Uterus (tissue), 4 donors: Measurements from ENCODE around the gene MRM1. TPM values are rescaled to one million over a fixed set of nuclear protein-coding genes. Genes with fewer than 3 reads are reported as not detected.

ENCODE experiments used
- DNase-seq, 2 donors: peaks; one replicate each; pipeline ENCODE4 v3.0.0-alpha.2; 2019 to 2020
- H3K27ac ChIP-seq, 2 donors: fragments of 200-600 bp; sonication (generic); 1 replicate in 1 of 2; 2 replicates in 1 of 2; pipeline ENCODE4 v1.5.1; 2016 to 2018
- H3K27me3 ChIP-seq, 2 donors: fragments of 200-600 bp; sonication (generic); one replicate each; pipeline ENCODE4 v1.5.1; 2018 to 2019; ENCODE audit warnings: control low read depth in 1 of 2
- H3K36me3 ChIP-seq, 2 donors: fragments of 200-600 bp; sonication (generic); one replicate each; pipeline ENCODE4 v1.5.1; 2019; ENCODE audit warnings: control low read depth in 1 of 2
- H3K4me1 ChIP-seq, 2 donors: fragments of 200-600 bp; sonication (generic); one replicate each; pipeline ENCODE4 v1.5.1; 2018 to 2019; ENCODE audit warnings: control low read depth in 1 of 2
- H3K4me3 ChIP-seq, 2 donors: fragments of 200-600 bp; sonication (generic); 1 replicate in 1 of 2; 2 replicates in 1 of 2; pipeline ENCODE4 v1.5.1; 2018 to 2019; ENCODE audit warnings: mild to moderate bottlenecking in 1 of 2
- H3K9me3 ChIP-seq, 2 donors: fragments of 200-600 bp; sonication (generic); one replicate each; pipeline ENCODE4 v1.5.1; 2019; ENCODE audit warnings: control low read depth in 1 of 2
- CTCF ChIP-seq, 4 experiments: fragments of 200-600 bp in 2 of 4; fragments of 450-650 bp in 2 of 4; sonication (generic) in 2 of 4; IDR thresholded peaks; one replicate each; pipeline ENCODE4 v1.5.1; 2016 to 2019; ENCODE audit warnings: antibody characterized with exemption in 4 of 4, mild to moderate bottlenecking in 2 of 4, moderate library complexity in 1 of 4
- POLR2A ChIP-seq, 2 donors: fragments of 450-650 bp; IDR thresholded peaks; one replicate each; pipeline ENCODE4 v1.6.1; 2016; ENCODE audit warnings: antibody characterized with exemption in 2 of 2, mild to moderate bottlenecking in 1 of 2, moderate library complexity in 1 of 2
- intact Hi-C: fragments of 100-400 bp; cut with DNase I; formaldehyde crosslinking; loops from one replicate; pipeline ENCODE4 v1.15.1; 2023; ENCODE audit warnings: low total_unique reads
- total RNA-seq, 4 donors: library from RNA; depleted of rRNA in 3 of 4; stranded (reverse); fragments of >200 nt in 3 of 4; gene quantifications; one replicate each; pipeline versions ENCODE4 v1.1.0 to v1.2.4, GENCODE V29; 2014 to 2023
- donor health status: DM: yes; HTN: yes; CAD: no.

MRM1 gene
- total RNA-seq, 4 donors from 2014 or later, result 3.7 to 8.5 (median 4.6) TPM; not detected in 1

DNA sequence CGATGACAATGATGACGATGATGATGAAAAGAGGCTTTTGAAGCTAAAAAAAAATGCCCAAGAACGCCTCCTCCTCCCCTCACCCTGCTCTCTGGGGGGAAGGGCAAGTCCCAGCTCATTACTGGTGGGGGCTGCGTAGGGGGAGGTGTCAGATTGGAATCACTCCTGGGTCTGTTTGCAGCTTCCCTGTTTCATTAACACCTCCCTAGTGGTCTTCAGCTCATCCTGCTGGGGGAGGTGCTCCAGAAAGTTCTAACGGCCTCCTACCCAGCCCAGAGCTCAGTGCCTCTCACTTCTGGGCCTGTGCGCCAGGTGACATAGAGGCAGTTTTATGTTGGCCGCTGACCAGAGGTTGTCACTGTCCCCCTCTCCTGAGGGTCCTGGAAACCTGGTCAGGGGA is 12.7 kb downstream of the MRM1 start:
- no peaks in the 10 kb centered on the region for H3K4me1 ChIP-seq
- no peak for DNase-seq
- no peaks in the 10 kb centered on the region for H3K9me3 ChIP-seq
- no peaks in the 10 kb centered on the region for H3K36me3 ChIP-seq
- intact Hi-C loops, result no loop called here
- no peak overlapping the region for H3K4me3 ChIP-seq
- no peak for TF ChIP-seq POLR2A (IDR thresholded peaks at IDR 0.05)
- no peak for TF ChIP-seq CTCF (IDR thresholded peaks at IDR 0.05)
- H3K27ac ChIP-seq, result no peak overlapping the region
- H3K27me3 ChIP-seq, result no peaks in the 10 kb centered on the region

- intact Hi-C loops, result no loop called here
- H3K27me3 ChIP-seq, result no peaks in the 10 kb centered on the region
- no peaks in the 10 kb centered on the region for H3K36me3 ChIP-seq
- H3K9me3 ChIP-seq, result no peaks in the 10 kb centered on the region
- no peak overlapping the region for H3K4me3 ChIP-seq
- H3K4me1 ChIP-seq, result no peaks in the 10 kb centered on the region
- DNase-seq, result no peak
- no peak overlapping the region for H3K27ac ChIP-seq
- no peak for TF ChIP-seq POLR2A (IDR thresholded peaks at IDR 0.05)
- TF ChIP-seq CTCF (IDR thresholded peaks at IDR 0.05), result no peak
Observed at GRCh38 chr17:36614933-36615332, 13.6 kb downstream of the MRM1 start.

- TF ChIP-seq POLR2A (IDR thresholded peaks at IDR 0.05), result no peak
- TF ChIP-seq CTCF (IDR thresholded peaks at IDR 0.05), result no peak
Observed at GRCh38 chr17:36616061-36617029, 15.0 kb downstream of the MRM1 start.

DNA sequence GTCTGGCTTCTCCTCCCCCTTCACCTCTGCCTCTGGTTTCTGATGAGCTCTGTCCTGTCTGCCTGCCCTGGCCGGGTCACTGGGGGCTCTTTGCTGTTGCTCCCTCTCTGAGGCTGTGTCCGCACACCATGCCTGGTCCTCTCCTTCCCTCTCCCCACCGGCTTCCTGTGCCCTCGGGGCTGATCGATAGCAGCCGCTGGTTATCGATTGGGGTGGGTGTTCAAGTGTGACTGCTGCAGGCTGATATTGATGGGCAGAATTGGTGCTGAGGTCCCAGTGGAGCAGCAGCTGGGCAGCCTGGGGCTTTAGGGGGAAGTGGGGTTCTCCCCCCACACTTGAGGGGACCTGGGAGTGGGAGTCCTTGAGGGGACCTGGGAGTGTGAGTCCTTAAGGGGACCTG is 16.4 kb downstream of the MRM1 start:
- no peak overlapping the region for H3K4me3 ChIP-seq
- no peak for DNase-seq
- H3K36me3 ChIP-seq, result no peaks in the 10 kb centered on the region
- no peaks in the 10 kb centered on the region for H3K9me3 ChIP-seq
- intact Hi-C loops, result no loop called here
- H3K4me1 ChIP-seq, result no peaks in the 10 kb centered on the region
- TF ChIP-seq POLR2A (IDR thresholded peaks at IDR 0.05) (no peak), CTCF (IDR thresholded peaks at IDR 0.05) (no peak)
- H3K27me3 ChIP-seq, result no peaks in the 10 kb centered on the region
- no peak overlapping the region for H3K27ac ChIP-seq

More at GRCh38 chr17:36616061-36617029, 15.0 kb downstream of the MRM1 start:
- DNase-seq, result no peak
- H3K27me3 ChIP-seq, result no peaks in the 10 kb centered on the region
- no peak overlapping the region for H3K27ac ChIP-seq
- no peaks in the 10 kb centered on the region for H3K4me1 ChIP-seq
- no peaks in the 10 kb centered on the region for H3K9me3 ChIP-seq
- intact Hi-C loops, result no loop called here
- H3K36me3 ChIP-seq, result no peaks in the 10 kb centered on the region
- no peak overlapping the region for H3K4me3 ChIP-seq

GRCh38 chr17:36623281-36623680 is 21.9 kb downstream of the MRM1 start:
- Histone ChIP-seq H3K4me3 (no peak overlapping the region), H3K27me3 (no peaks in the 10 kb centered on the region), H3K27ac (no peak overlapping the region), H3K36me3 (no peaks in the 10 kb centered on the region), H3K4me1 (no peaks in the 10 kb centered on the region), H3K9me3 (no peaks in the 10 kb centered on the region)
- no peak for TF ChIP-seq CTCF (IDR thresholded peaks at IDR 0.05)
- no peak for TF ChIP-seq POLR2A (IDR thresholded peaks at IDR 0.05)
- intact Hi-C loops, result no loop called here
- no peak for DNase-seq
